Fibroblast of pulmonary artery (primary cell): Measurements from ENCODE around the gene C10orf71.

Experiments
- DNase-seq: peaks from one replicate; pipeline ENCODE4 v3.0.0-alpha.2; 2010; ENCODE audit warnings: low read depth
- H3K4me3 ChIP-seq: replicated peaks from 2 replicates; pipeline ENCODE4 v1.5.1; 2011; ENCODE audit warnings: low read depth, mild to moderate bottlenecking, control low read depth, low read length, moderate library complexity
- CTCF ChIP-seq: IDR thresholded peaks from 2 replicates; pipeline ENCODE4 v1.5.1; 2011; ENCODE audit warnings: mild to moderate bottlenecking, control low read depth, low read length, inconsistent platforms; ENCODE audit errors: missing control alignments

C10orf71 gene

GRCh38 chr10:49303711-49304110 lies 4.7 kb downstream of the C10orf71 start:
- no peak for TF ChIP-seq CTCF
- DNase-seq: no peak
- no peak overlapping the region for H3K4me3 ChIP-seq

GRCh38 chr10:49304137-49304536 lies 5.2 kb downstream of the C10orf71 start:
- H3K4me3 ChIP-seq: no peak overlapping the region
- no peak for DNase-seq
- no peak for TF ChIP-seq CTCF

- no peak for DNase-seq
- no peak overlapping the region for H3K4me3 ChIP-seq
- TF ChIP-seq CTCF: no peak
These were observed 9.0 kb downstream of the C10orf71 start for GRCh38 chr10:49307921-49308320.

GRCh38 chr10:49308881-49309280 lies 9.9 kb downstream of the C10orf71 start:
- TF ChIP-seq CTCF: no peak
- no peak for DNase-seq
- no peak overlapping the region for H3K4me3 ChIP-seq

GRCh38 chr10:49309691-49310411 lies 10.9 kb downstream of the C10orf71 start:
- DNase-seq: no peak
- TF ChIP-seq CTCF: no peak
- H3K4me3 ChIP-seq: no peak overlapping the region

- DNase-seq: no peak
These were observed 11.5 kb downstream of the C10orf71 start for GRCh38 chr10:49310460-49310859.

More at GRCh38 chr10:49310460-49310859, 11.5 kb downstream of the C10orf71 start:
- TF ChIP-seq CTCF: no peak
- no peak overlapping the region for H3K4me3 ChIP-seq
